VCaP (cell line): ENCODE results near the gene SERPING1.

Source experiments
- H3K27ac ChIP-seq: fragments of 450-650 bp; 2 replicates; pipeline ENCODE4 v1.5.1; 2017
- CTCF ChIP-seq: fragments of 450-650 bp; conservative IDR thresholded peaks from 2 replicates; pipeline ENCODE4 v1.5.1; 2017; ENCODE audit warnings: mild to moderate bottlenecking, moderate library complexity

The SERPING1 gene

GRCh38 chr11:57614234-57614772 is 16.8 kb downstream of the SERPING1 start:
- no peak for TF ChIP-seq CTCF

GRCh38 chr11:57615308-57615707 is 17.8 kb downstream of the SERPING1 start:
- TF ChIP-seq CTCF, result no peak
- H3K27ac ChIP-seq, result no peak overlapping the region

More at GRCh38 chr11:57614234-57614772, 16.8 kb downstream of the SERPING1 start:
- H3K27ac ChIP-seq, result no peak overlapping the region

- H3K27ac ChIP-seq, result no peak overlapping the region
- TF ChIP-seq CTCF, result no peak
Measured at GRCh38 chr11:57616595-57616994, 19.1 kb downstream of the SERPING1 start.

GRCh38 chr11:57618438-57618837 is 21.0 kb downstream of the SERPING1 start:
- H3K27ac ChIP-seq, result no peak overlapping the region
- no peak for TF ChIP-seq CTCF

- no peak for TF ChIP-seq CTCF
- H3K27ac ChIP-seq, result no peak overlapping the region
Measured at GRCh38 chr11:57619331-57619730, 21.8 kb downstream of the SERPING1 start.

GRCh38 chr11:57620467-57620866 is 23.0 kb downstream of the SERPING1 start:
- no peak for TF ChIP-seq CTCF
- no peak overlapping the region for H3K27ac ChIP-seq

- H3K27ac ChIP-seq, result no peak overlapping the region
- TF ChIP-seq CTCF, result no peak
Measured at GRCh38 chr11:57622263-57622662, 24.8 kb downstream of the SERPING1 start.
